Adrenal gland (tissue), 12 donors: ENCODE results near the gene RRP15. TPM values are rescaled to one million over a fixed set of nuclear protein-coding genes. Genes with fewer than 3 reads are reported as not detected.

Source experiments
- DNase-seq, 7 donors: peaks; one replicate each; pipeline ENCODE4 v3.0.0-alpha.2; 2019 to 2020
- H3K27ac ChIP-seq, 5 donors: fragments of 200-600 bp; sonication (generic) in 4 of 5; 1 replicate in 3 of 5; 2 replicates in 2 of 5; pipeline versions ENCODE4 v1.5.1 to v1.8.0; 2016 to 2020; ENCODE audit warnings: mild to moderate bottlenecking in 1 of 5
- H3K27me3 ChIP-seq: fragments of 200-600 bp; 2 replicates; pipeline ENCODE4 v1.8.0; 2021
- H3K36me3 ChIP-seq, 2 donors: fragments of 200-600 bp; replicated peaks in 1 of 2; 1 replicate in 1 of 2; 2 replicates in 1 of 2; pipeline versions ENCODE4 v1.5.1 to v1.8.0; 2018 to 2022
- H3K4me1 ChIP-seq, 2 donors: fragments of 200-600 bp; replicated peaks in 1 of 2; 1 replicate in 1 of 2; 2 replicates in 1 of 2; pipeline versions ENCODE4 v1.5.1 to v1.8.0; 2018 to 2021
- H3K4me3 ChIP-seq, 4 donors: fragments of 200-600 bp; sonication (generic) in 3 of 4; one replicate each; pipeline ENCODE4 v1.5.1; 2016 to 2018
- H3K9me3 ChIP-seq, 3 donors: fragments of 200-600 bp; sonication (generic) in 1 of 3; replicated peaks in 1 of 3; 1 replicate in 2 of 3; 2 replicates in 1 of 3; pipeline versions ENCODE4 v1.5.1 to v1.8.0; 2016 to 2021
- POLR2A ChIP-seq, 2 donors: fragments of 450-650 bp; IDR thresholded peaks; one replicate each; pipeline ENCODE4 v1.6.1; 2017; ENCODE audit warnings: antibody characterized with exemption in 2 of 2, mild to moderate bottlenecking in 2 of 2, moderate library complexity in 1 of 2
- WGBS, 4 donors: extraction: QIAGEN DNeasy Blood & Tissue Kit in 2 of 4; methylation state at CpG; one replicate each; pipeline versions ENCODE4 v1.1.5 to v1.1.7; 2013 to 2017; 5-methylcytosine and 5-hydroxymethylcytosine counted together
- intact Hi-C, 2 donors: fragments of 100-400 bp; cut with DNase I; formaldehyde crosslinking; loops; one replicate each; pipeline versions ENCODE4 v1.14.1 to v1.15.0; 2022 to 2023
- polyA plus RNA-seq, 3 donors: library from polyadenylated mRNA; stranded (reverse); fragments of 200-250 nt in 2 of 3; fragments of 350-450 nt in 1 of 3; fragmentation: Illumina TruSeq in 1 of 3; extraction: RNeasy Lipid Tissue Mini Kit (QIAGEN cat#74804) in 1 of 3; gene quantifications; one replicate each; pipeline ENCODE4 v1.2.3, GENCODE V29; 2013 to 2014
- total RNA-seq, 9 donors: library from RNA; depleted of rRNA in 4 of 9; stranded (reverse); fragments of >200 nt in 4 of 9; fragments of 120-200 nt in 1 of 9; fragmentation: NEBNext Ultra II Directional in 1 of 9; extraction: Animal tissue kit (Norgen Biotek cat#: 25700) in 1 of 9; gene quantifications; one replicate each; pipeline versions ENCODE4 v1.1.0 to v1.2.4, GENCODE V29; 2013 to 2023
- TF ChIP-seq, protein P1 (sequence below), 6 experiments: fragments of 450-650 bp in 4 of 6; fragments of 200-600 bp in 2 of 6; sonication (generic) in 1 of 6; IDR thresholded peaks; 1 replicate in 5 of 6; 2 replicates in 1 of 6; pipeline versions ENCODE4 v1.5.1 to v1.8.0; 2016 to 2021; ENCODE audit warnings: antibody characterized with exemption in 6 of 6, mild to moderate bottlenecking in 2 of 6, moderate library complexity in 1 of 6
- donor health status: healthy with polysubstance abuse.
- donor health status: Bipolar disorder and iron deficiency.
- donor health status: DM: yes; HTN: yes; CAD: no.
- donor health status: DM: no; HTN: no; CAD: no.
- donor health status: DM: no; HTN: no; CAD: no.
- donor health status: DM: yes; HTN: yes; CAD: no.

The RRP15 gene
- total and polyA plus RNA-seq, 12 donors: 1.3 to 24.0 (median 11.1) TPM

DNA sequence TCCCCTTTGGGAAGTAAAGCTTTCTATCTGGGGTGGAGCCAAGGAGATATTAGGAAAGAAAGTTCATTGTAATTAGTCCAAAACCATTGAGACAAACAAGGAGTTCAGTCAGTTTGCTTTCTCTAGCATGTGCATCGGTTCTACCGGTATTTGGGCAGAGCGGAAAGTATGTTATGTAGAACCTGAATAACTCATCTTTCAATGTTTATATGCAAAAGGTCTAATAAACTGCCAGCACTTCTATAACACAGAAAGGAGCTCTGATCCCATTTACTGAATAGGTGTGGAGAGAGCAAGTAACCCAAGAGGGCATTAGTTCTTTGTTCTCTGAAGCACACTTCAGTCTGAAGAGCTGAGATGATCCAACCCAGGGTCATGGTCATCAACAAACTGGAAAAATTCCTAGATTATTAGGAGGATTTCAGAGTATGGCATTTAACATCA lies 63.6 kb downstream of the RRP15 start:
- intact Hi-C loops: loop anchor here in 1 of 2 donors (10.0 kb wide), 1 partner anchor 166 kb away; no protein-coding TSS in a partner anchor
- H3K36me3 ChIP-seq: no peaks in the 10 kb centered on the region
- H3K4me3 ChIP-seq: peak overlapping the region in 1 of 4 donors; percentile 64
- H3K4me1 ChIP-seq: peaks cover 0 to 37% of the 10 kb centered on the region in 2 donors
- no peak for DNase-seq
- peak overlapping the region in 2 of 5 donors; percentile 11 to 73 for H3K27ac ChIP-seq
- 46 to 59% (median 50%) methylated on average over 3 of the region's 3 CpGs for WGBS, 4 donors
- no peak for TF ChIP-seq POLR2A (IDR thresholded peaks at IDR 0.05)
- TF ChIP-seq, protein P1, sequence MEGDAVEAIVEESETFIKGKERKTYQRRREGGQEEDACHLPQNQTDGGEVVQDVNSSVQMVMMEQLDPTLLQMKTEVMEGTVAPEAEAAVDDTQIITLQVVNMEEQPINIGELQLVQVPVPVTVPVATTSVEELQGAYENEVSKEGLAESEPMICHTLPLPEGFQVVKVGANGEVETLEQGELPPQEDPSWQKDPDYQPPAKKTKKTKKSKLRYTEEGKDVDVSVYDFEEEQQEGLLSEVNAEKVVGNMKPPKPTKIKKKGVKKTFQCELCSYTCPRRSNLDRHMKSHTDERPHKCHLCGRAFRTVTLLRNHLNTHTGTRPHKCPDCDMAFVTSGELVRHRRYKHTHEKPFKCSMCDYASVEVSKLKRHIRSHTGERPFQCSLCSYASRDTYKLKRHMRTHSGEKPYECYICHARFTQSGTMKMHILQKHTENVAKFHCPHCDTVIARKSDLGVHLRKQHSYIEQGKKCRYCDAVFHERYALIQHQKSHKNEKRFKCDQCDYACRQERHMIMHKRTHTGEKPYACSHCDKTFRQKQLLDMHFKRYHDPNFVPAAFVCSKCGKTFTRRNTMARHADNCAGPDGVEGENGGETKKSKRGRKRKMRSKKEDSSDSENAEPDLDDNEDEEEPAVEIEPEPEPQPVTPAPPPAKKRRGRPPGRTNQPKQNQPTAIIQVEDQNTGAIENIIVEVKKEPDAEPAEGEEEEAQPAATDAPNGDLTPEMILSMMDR (IDR thresholded peaks at IDR 0.05): no peak
- H3K27me3 ChIP-seq: no peaks in the 10 kb centered on the region
- H3K9me3 ChIP-seq: no peaks in the 10 kb centered on the region

DNA sequence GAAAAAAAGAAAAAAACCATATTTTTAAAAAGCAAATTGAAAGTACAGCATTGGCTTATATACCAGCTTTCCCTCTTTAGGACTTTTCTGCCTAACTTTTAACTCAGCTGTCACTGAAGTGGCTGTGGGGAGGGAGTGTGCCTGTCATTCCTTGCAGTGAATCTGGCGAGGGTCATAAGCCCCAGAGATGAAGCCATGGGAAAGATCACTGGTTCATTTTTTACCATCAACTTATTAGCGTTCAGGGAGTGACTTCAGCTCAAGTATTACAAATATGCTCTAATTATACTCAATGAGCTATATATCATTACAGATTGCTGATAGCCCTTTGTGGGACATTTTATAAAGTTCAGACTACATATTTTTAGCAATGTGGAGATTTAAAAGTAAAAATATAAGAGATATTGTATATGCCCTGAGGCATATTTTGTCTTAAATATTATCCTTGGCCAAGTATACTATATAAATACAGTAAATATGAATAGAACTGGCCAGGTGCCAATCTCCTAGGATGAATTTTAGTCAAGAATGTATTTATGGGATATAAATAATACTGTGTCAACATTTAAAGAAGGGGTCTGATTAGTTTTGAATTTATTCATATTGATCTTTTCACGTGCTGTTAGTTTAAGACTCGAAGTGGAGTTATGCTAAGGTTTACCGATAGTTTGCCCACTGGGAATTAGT lies 64.4 kb downstream of the RRP15 start:
- TF ChIP-seq, protein P1 (IDR thresholded peaks at IDR 0.05): no peak
- no peak for TF ChIP-seq POLR2A (IDR thresholded peaks at IDR 0.05)
- 61 to 66% (median 65%) methylated on average over 5 of the region's 5 CpGs for WGBS, 4 donors
- intact Hi-C loops: loop anchor here in 1 of 2 donors (10.0 kb wide), 1 partner anchor 165 kb away; no protein-coding TSS in a partner anchor
- Histone ChIP-seq H3K27ac (peak overlapping the region in 1 of 5 donors; percentile 35), H3K9me3 (no peaks in the 10 kb centered on the region), H3K4me3 (no peak overlapping the region), H3K36me3 (no peaks in the 10 kb centered on the region), H3K4me1 (peaks cover 0 to 37% of the 10 kb centered on the region in 2 donors), H3K27me3 (no peaks in the 10 kb centered on the region)
- DNase-seq: no peak

DNA sequence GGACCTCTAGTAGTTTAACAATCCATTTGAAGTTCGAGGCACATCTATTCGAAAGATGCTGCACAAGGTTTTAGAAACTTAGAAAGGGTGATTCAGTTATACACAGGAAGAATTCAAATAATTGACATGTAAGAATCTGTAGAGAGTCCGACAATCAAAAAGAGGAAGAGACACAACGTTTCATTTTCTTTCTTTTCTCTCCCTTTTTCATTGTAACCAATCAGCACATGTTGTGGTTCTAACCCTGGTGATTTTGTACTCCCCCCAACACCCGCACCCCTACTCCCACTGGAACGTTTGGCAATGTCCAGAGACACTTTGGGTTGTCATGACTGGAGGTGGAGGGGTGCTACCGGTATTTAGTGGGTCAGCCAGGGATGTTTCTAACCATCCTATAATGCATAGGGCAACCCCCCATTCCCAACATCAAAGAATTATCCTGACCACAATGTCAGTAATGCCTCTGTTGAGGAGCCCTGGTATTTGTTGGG lies 65.0 kb downstream of the RRP15 start:
- no peaks in the 10 kb centered on the region for H3K36me3 ChIP-seq

DNA sequence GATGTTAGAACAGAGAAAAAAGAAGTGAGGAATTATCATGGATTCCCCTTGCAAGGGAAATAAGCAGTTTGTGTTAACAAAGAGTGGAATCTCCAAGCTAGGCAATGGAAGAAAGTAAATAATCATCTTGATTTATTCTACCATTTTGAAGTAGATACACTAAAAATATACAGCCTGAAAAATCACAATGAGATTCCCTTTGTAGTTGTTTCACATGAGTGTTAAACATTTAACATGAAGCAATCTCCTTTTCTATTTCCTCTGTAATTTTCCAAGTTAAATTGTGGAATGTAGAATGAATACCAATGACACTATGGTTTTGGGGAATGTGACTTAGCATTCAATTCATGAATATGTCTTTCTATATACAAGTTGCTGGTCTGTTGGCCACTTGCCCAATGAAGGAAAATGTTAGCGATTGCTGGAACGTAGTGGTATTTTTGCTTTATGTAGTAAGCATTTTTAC lies 65.7 kb downstream of the RRP15 start:
- 53 to 65% (median 57%) methylated on average over 2 of the region's 2 CpGs for WGBS, 4 donors
- Histone ChIP-seq H3K36me3 (no peaks in the 10 kb centered on the region), H3K4me1 (peaks cover 0 to 37% of the 10 kb centered on the region in 2 donors), H3K9me3 (no peaks in the 10 kb centered on the region), H3K27me3 (no peaks in the 10 kb centered on the region), H3K4me3 (peak overlapping the region in 1 of 4 donors; percentile 49), H3K27ac (peak overlapping the region in 4 of 5 donors; percentile 4 to 78 (median 67))
- DNase-seq: no peak
- TF ChIP-seq POLR2A (IDR thresholded peaks at IDR 0.05): no peak
- TF ChIP-seq, protein P1 (IDR thresholded peaks at IDR 0.05): no peak
- intact Hi-C loops: no loop called here

More for the DNA sequence above, 65.0 kb downstream of the RRP15 start:
- peak overlapping the region in 1 of 5 donors; percentile 35 for H3K27ac ChIP-seq
- H3K27me3 ChIP-seq: no peaks in the 10 kb centered on the region
- intact Hi-C loops: no loop called here
- no peak for DNase-seq
- no peaks in the 10 kb centered on the region for H3K9me3 ChIP-seq
- no peak for TF ChIP-seq POLR2A (IDR thresholded peaks at IDR 0.05)
- TF ChIP-seq, protein P1 (IDR thresholded peaks at IDR 0.05): no peak
- no peak overlapping the region for H3K4me3 ChIP-seq
- peaks cover 0 to 37% of the 10 kb centered on the region in 2 donors for H3K4me1 ChIP-seq
- WGBS, 4 donors: 56 to 65% (median 57%) methylated on average over 7 of the region's 7 CpGs
